GM12878 (cell line): ENCODE results near the gene ATP5PO. TPM values are rescaled to one million over a fixed set of nuclear protein-coding genes. Genes with fewer than 3 reads are reported as not detected.

Experiments used
- ATF2 ChIP-seq: IDR thresholded peaks from 2 replicates; pipeline ENCODE4 v1.6.1; 2012; ENCODE audit warnings: low read length, inconsistent platforms
- BCL3 ChIP-seq: IDR thresholded peaks from 2 replicates; pipeline ENCODE4 v1.6.1; 2011; ENCODE audit warnings: borderline replicate concordance, low read depth, mild to moderate bottlenecking, moderate library complexity, low read length; ENCODE audit not compliant: insufficient read depth, poor library complexity, severe bottlenecking
- CREM ChIP-seq: IDR thresholded peaks from 2 replicates; pipeline ENCODE4 v1.6.1; 2014; ENCODE audit warnings: antibody characterized with exemption, low read depth
- CTCF ChIP-seq, 3 experiments: IDR thresholded peaks in 2 of 3; conservative IDR thresholded peaks in 1 of 3; 2 replicates each; pipeline ENCODE4 v1.5.1; 2011; ENCODE audit warnings: low read depth in 3 of 3, low read length in 3 of 3, mild to moderate bottlenecking in 3 of 3, control low read depth in 2 of 3, moderate library complexity in 2 of 3, inconsistent platforms in 1 of 3, mixed read lengths in 1 of 3; ENCODE audit not compliant: control insufficient read depth in 2 of 3, insufficient read depth in 1 of 3; ENCODE audit errors: extremely low read depth in 1 of 3
- HCFC1 ChIP-seq: fragments of 150-350 bp; IDR thresholded peaks from 2 replicates; pipeline ENCODE4 v1.6.1; 2014; ENCODE audit warnings: low read length
- HDAC2 ChIP-seq: fragments of 200-600 bp; sonication (generic); IDR thresholded peaks from 2 replicates; pipeline ENCODE4 v1.6.1; 2017
- KAT2A ChIP-seq: conservative IDR thresholded peaks from 2 replicates; pipeline ENCODE4 v1.6.1; 2011; ENCODE audit warnings: low read depth, low read length; ENCODE audit not compliant: control insufficient read depth
- MYC ChIP-seq: IDR thresholded peaks from 2 replicates; pipeline ENCODE4 v1.6.1; 2011; ENCODE audit warnings: mild to moderate bottlenecking, low read length, moderate library complexity, inconsistent platforms; ENCODE audit not compliant: insufficient read depth, insufficient replicate concordance, insufficient read length, severe bottlenecking
- NRF1 ChIP-seq: conservative IDR thresholded peaks from 2 replicates; pipeline ENCODE4 v1.6.1; 2011; ENCODE audit warnings: mild to moderate bottlenecking, low read depth, low read length, improper control_type of control experiment
- POLR2AphosphoS5 ChIP-seq: IDR thresholded peaks from 2 replicates; pipeline ENCODE4 v1.6.1; 2011; ENCODE audit warnings: mild to moderate bottlenecking, low read length, inconsistent platforms
- RAD51 ChIP-seq: fragments of 450-650 bp; IDR thresholded peaks from 2 replicates; pipeline ENCODE4 v1.6.1; 2016; ENCODE audit warnings: moderate library complexity, mild to moderate bottlenecking, inconsistent platforms
- STAT3 ChIP-seq: IDR thresholded peaks from 2 replicates; pipeline ENCODE4 v1.6.1; 2011; ENCODE audit warnings: low read depth, low read length, improper control_type of control experiment
- SUZ12 ChIP-seq: fragments of 200-600 bp; sonication (generic); IDR thresholded peaks from one replicate; pipeline ENCODE4 v1.6.1; 2018; ENCODE audit warnings: antibody characterized with exemption, mild to moderate bottlenecking; ENCODE audit not compliant: unreplicated experiment
- ZSCAN29 ChIP-seq: fragments of 450-650 bp; IDR thresholded peaks from 2 replicates; pipeline ENCODE4 v1.6.1; 2017; ENCODE audit warnings: mild to moderate bottlenecking, moderate library complexity
- polyA plus RNA-seq, 11 experiments: library from polyadenylated mRNA; depleted of rRNA in 4 of 11; unstranded in 6 of 11; stranded (reverse) in 5 of 11; fragments of >200 nt; fragmentation: Nextera tagmentation in 4 of 11; fragmentation: Illumina TruSeq in 1 of 11; extraction: Ambion mirVana in 4 of 11; extraction: Trizol in 1 of 11; gene quantifications; 1 replicate in 1 of 11; 2 replicates in 10 of 11; pipeline versions ENCODE4 v1.2.1 to v1.2.3, GENCODE V29; 2011 to 2016; ENCODE audit warnings: inconsistent platforms in 2 of 11, missing spikeins in 2 of 11, low read depth in 1 of 11
- total RNA-seq, 4 experiments: library from RNA; depleted of rRNA in 3 of 4; stranded (reverse); fragments of >200 nt in 3 of 4; fragmentation: Illumina TruSeq in 1 of 4; extraction: Trizol in 1 of 4; gene quantifications; 2 replicates each; pipeline versions ENCODE4 v1.2.1 to v1.2.3, GENCODE V29; 2013 to 2021

Gene ATP5PO
- total and polyA plus RNA-seq, 10 of the 15 experiments (the other 5 are each of a cell fraction or from before 2014, with no cell fraction given), result 251 to 1,656 (median 470) TPM

GRCh38 chr21:33947451-33948095 is 32.0 kb upstream of the ATP5PO start (continued):
- TF ChIP-seq KAT2A (no peak), CTCF (IDR thresholded peaks at IDR 0.05 in 2 of 3, conservative IDR thresholded peaks at IDR 0.05 in 1 of 3; ENCODE audit: control insufficient read depth in 2 of 3, extremely low read depth in 1 of 3, insufficient read depth in 1 of 3, low read depth in 3 of 3, low read length in 3 of 3) (peak in 1 of 3 experiments; percentile 15; a peak in 1 of 6 replicates), ATF2 (peak; percentile 78), CREM (peak; percentile 62; the same call in 1 of the 2 replicates), BCL3 (peak; percentile 88), NRF1 (no peak), HCFC1 (no peak), SUZ12 (no peak), MYC (no peak), POLR2AphosphoS5 (no peak), STAT3 (no peak), ZSCAN29 (no peak), RAD51 (peak; percentile 77), HDAC2 (no peak)
